CD8-positive, alpha-beta memory T cell (primary cell): ENCODE data around the gene POU6F2. TPM values are rescaled to one million over a fixed set of nuclear protein-coding genes. Genes with fewer than 3 reads are reported as not detected.
"Not testable (repeated sequence)": the region's sequence is repeated elsewhere in the genome, so short reads cannot be mapped to it uniquely, and the experiment has no call there.

Experiments used
- CTCF ChIA-PET: fragments of 350-600 bp; sonication (Branson Sonifier 250); formaldehyde crosslinking; loops from one replicate; lab custom pipeline; 2021; ENCODE audit warnings: antibody characterized with exemption; lab: Charles Lee
- POLR2A ChIA-PET: fragments of 350-600 bp; sonication (Branson Sonifier 250); formaldehyde crosslinking; loops from one replicate; lab custom pipeline; 2021; ENCODE audit warnings: antibody characterized with exemption; lab: Charles Lee
- DNase-seq, 5 donors: peaks; one replicate each; pipeline versions ENCODE4 v3.0.0 to v3.0.0-alpha.2; 2020 to 2022; ENCODE audit warnings: mixed read lengths in 1 of 5
- H3K27ac ChIP-seq: one replicate; pipeline ENCODE4 v1.7.0; 2013; ENCODE audit warnings: low read depth, mild to moderate bottlenecking, low read length, moderate library complexity
- H3K27me3 ChIP-seq: 2 replicates; pipeline ENCODE4 v1.7.0; 2013; ENCODE audit warnings: low read length, mild to moderate bottlenecking; ENCODE audit not compliant: insufficient read depth, poor library complexity, severe bottlenecking
- H3K36me3 ChIP-seq: 2 replicates; pipeline ENCODE4 v1.7.0; 2013; ENCODE audit warnings: mild to moderate bottlenecking, low read length, moderate library complexity; ENCODE audit not compliant: insufficient read depth
- H3K4me1 ChIP-seq: 2 replicates; pipeline ENCODE4 v1.7.0; 2013; ENCODE audit warnings: mild to moderate bottlenecking, low read length, moderate library complexity; ENCODE audit not compliant: insufficient read depth
- H3K4me3 ChIP-seq: 2 replicates; pipeline ENCODE4 v1.7.0; 2013; ENCODE audit warnings: mild to moderate bottlenecking, low read length
- H3K9me3 ChIP-seq: 2 replicates; pipeline ENCODE4 v1.7.0; 2013; ENCODE audit warnings: mild to moderate bottlenecking, low read length
- H3K27ac Mint-ChIP-seq, 8 donors: one replicate each; pipeline ENCODE4 v1.8.0; 2020 to 2021; ENCODE audit warnings: mixed read lengths in 8 of 8, mild to moderate bottlenecking in 6 of 8, inconsistent platforms in 3 of 8, moderate library complexity in 3 of 8
- H3K27me3 Mint-ChIP-seq, 2 donors: one replicate each; pipeline ENCODE4 v1.8.0; 2020 to 2021; ENCODE audit warnings: mixed read lengths in 2 of 2, mild to moderate bottlenecking in 1 of 2, moderate library complexity in 1 of 2
- H3K36me3 Mint-ChIP-seq, 3 donors: one replicate each; pipeline ENCODE4 v1.8.0; 2020 to 2021; ENCODE audit warnings: mixed read lengths in 3 of 3, inconsistent platforms in 1 of 3, mild to moderate bottlenecking in 1 of 3
- H3K4me1 Mint-ChIP-seq, 3 donors: one replicate each; pipeline ENCODE4 v1.8.0; 2020 to 2021; ENCODE audit warnings: mixed read lengths in 3 of 3, inconsistent platforms in 1 of 3, mild to moderate bottlenecking in 1 of 3
- H3K4me3 Mint-ChIP-seq, 7 donors: one replicate each; pipeline ENCODE4 v1.8.0; 2020 to 2021; ENCODE audit warnings: mixed read lengths in 7 of 7, mild to moderate bottlenecking in 6 of 7, moderate library complexity in 4 of 7, inconsistent platforms in 2 of 7
- H3K9me3 Mint-ChIP-seq, 5 donors: one replicate each; pipeline ENCODE4 v1.8.0; 2020 to 2022; ENCODE audit warnings: mixed read lengths in 5 of 5, mild to moderate bottlenecking in 3 of 5, moderate library complexity in 2 of 5, inconsistent platforms in 1 of 5
- polyA plus RNA-seq: library from polyadenylated mRNA; unstranded; fragments of 300-500 nt; fragmentation: Illumina TruSeq; gene quantifications from one replicate; pipeline ENCODE4 v1.2.3, GENCODE V29; 2021
- total RNA-seq, 2 experiments: library from RNA; stranded (reverse); gene quantifications; one replicate each; pipeline ENCODE4 v1.2.3, GENCODE V29; 2021

The POU6F2 gene
- total and polyA plus RNA-seq, 3 experiments from 2014 or later: not detected

DNA sequence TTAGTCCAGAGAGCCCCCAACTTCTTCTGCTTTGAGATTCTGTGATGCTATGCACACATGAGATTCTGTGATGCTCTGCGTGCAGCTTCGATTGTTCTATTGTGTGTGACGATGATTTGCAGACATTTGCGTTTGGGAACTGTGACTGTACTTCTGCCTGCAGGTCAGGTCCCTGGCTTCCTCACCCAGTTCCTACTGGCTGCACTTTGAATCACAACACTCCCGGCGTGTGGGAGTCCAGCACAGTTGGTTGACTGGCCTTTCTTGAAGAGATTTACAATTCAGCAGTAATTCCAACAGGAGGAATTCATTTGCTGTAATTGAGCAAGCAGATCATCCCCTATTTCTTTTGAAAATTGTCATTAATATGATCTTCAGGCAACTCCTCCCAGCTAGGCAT, 336.3 kb downstream of the POU6F2 start:
- H3K36me3 Mint-ChIP-seq: no peaks in the 10 kb centered on the region
- H3K27me3 ChIP-seq: no peaks in the 10 kb centered on the region
- no peak overlapping the region for H3K27ac ChIP-seq
- peaks cover 0 to 1% of the 10 kb centered on the region in 2 donors for H3K27me3 Mint-ChIP-seq
- ChIA-PET CTCF (no interaction called here), POLR2A (no interaction called here)
- no peak overlapping the region for H3K27ac Mint-ChIP-seq
- no peaks in the 10 kb centered on the region for H3K4me1 Mint-ChIP-seq
- no peak for DNase-seq
- peaks cover 0 to 2% (median 0%) of the 10 kb centered on the region in 5 donors for H3K9me3 Mint-ChIP-seq
- no peak overlapping the region for H3K4me3 ChIP-seq
- H3K4me3 Mint-ChIP-seq: no peak overlapping the region
- H3K9me3 ChIP-seq: no peaks in the 10 kb centered on the region
- H3K4me1 ChIP-seq: no peaks in the 10 kb centered on the region
- H3K36me3 ChIP-seq: no peaks in the 10 kb centered on the region

DNA sequence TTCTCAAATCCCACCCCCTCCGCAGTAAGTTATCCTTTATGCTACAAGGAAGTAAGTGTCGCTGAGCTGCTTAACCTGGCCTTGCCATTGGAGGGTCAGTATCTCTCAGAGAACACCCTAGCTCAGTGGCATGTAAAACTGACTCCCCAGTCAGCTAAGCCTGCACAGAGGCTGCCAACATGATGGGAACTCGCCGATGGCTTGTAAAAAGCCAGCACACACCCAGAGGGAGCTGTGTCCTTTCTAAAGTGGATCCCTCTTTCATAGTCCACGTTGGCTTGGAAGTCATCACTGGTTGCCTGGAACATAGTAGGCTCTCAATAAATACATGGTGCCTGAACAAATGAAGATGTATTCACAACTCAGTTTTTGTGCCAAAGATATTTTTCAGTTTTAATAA, 339.4 kb downstream of the POU6F2 start:
- H3K27me3 Mint-ChIP-seq: peaks cover 0 to 5% of the 10 kb centered on the region in 2 donors
- CTCF ChIA-PET: no interaction called here
- no peaks in the 10 kb centered on the region for H3K36me3 ChIP-seq
- no peaks in the 10 kb centered on the region for H3K27me3 ChIP-seq
- H3K9me3 ChIP-seq: no peaks in the 10 kb centered on the region
- H3K4me3 Mint-ChIP-seq: no peak overlapping the region
- no peaks in the 10 kb centered on the region for H3K36me3 Mint-ChIP-seq
- H3K4me1 ChIP-seq: no peaks in the 10 kb centered on the region
- POLR2A ChIA-PET: no interaction called here
- H3K27ac Mint-ChIP-seq: no peak overlapping the region
- no peak overlapping the region for H3K27ac ChIP-seq
- H3K4me1 Mint-ChIP-seq: no peaks in the 10 kb centered on the region
- DNase-seq: no peak
- H3K4me3 ChIP-seq: no peak overlapping the region
- H3K9me3 Mint-ChIP-seq: peaks cover 0 to 2% (median 0%) of the 10 kb centered on the region in 5 donors

DNA sequence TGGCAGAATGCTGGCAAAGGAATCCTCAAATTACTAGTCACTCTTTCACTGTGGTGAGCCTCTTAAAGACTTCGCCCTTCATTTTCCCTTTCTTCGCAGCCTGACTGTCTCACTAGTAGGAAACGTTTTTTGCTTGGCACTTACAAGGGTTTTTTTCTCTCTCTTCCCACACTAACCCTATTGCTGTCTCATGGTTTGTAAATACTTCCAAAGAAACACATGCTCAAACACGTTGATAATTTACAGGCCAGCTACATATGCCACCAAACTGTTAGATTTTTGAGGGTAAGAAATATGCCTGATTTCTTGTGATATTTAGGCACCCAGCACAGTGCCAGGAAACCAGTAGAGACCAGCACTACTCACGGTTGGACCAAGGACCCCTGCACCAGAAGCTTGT, 340.2 kb downstream of the POU6F2 start:
- Mint-ChIP-seq H3K27ac (no peak overlapping the region), H3K4me1 (no peaks in the 10 kb centered on the region)

GRCh38 chr7:39321245-39321644, 343.5 kb downstream of the POU6F2 start:
- no peaks in the 10 kb centered on the region for H3K36me3 ChIP-seq
- no peak for DNase-seq
- Mint-ChIP-seq H3K4me3 (no peak overlapping the region), H3K36me3 (no peaks in the 10 kb centered on the region), H3K27me3 (peaks cover 0 to 4% of the 10 kb centered on the region in 2 donors), H3K27ac (no peak overlapping the region), H3K9me3 (peaks cover 0 to 2% (median 0%) of the 10 kb centered on the region in 5 donors), H3K4me1 (no peaks in the 10 kb centered on the region)
- H3K9me3 ChIP-seq: no peaks in the 10 kb centered on the region
- no peak overlapping the region for H3K27ac ChIP-seq
- ChIA-PET CTCF (no interaction called here), POLR2A (no interaction called here)
- H3K4me1 ChIP-seq: no peaks in the 10 kb centered on the region
- no peaks in the 10 kb centered on the region for H3K27me3 ChIP-seq
- H3K4me3 ChIP-seq: no peak overlapping the region

More for the DNA sequence above, 340.2 kb downstream of the POU6F2 start:
- Histone ChIP-seq H3K36me3 (no peaks in the 10 kb centered on the region), H3K27me3 (no peaks in the 10 kb centered on the region), H3K27ac (no peak overlapping the region), H3K9me3 (no peaks in the 10 kb centered on the region), H3K4me3 (no peak overlapping the region), H3K4me1 (no peaks in the 10 kb centered on the region)
- ChIA-PET POLR2A (no interaction called here), CTCF (no interaction called here)
- no peak overlapping the region for H3K4me3 Mint-ChIP-seq
- peaks cover 0 to 2% (median 0%) of the 10 kb centered on the region in 5 donors for H3K9me3 Mint-ChIP-seq
- H3K27me3 Mint-ChIP-seq: peaks cover 0 to 6% of the 10 kb centered on the region in 2 donors
- DNase-seq: no peak
- no peaks in the 10 kb centered on the region for H3K36me3 Mint-ChIP-seq

DNA sequence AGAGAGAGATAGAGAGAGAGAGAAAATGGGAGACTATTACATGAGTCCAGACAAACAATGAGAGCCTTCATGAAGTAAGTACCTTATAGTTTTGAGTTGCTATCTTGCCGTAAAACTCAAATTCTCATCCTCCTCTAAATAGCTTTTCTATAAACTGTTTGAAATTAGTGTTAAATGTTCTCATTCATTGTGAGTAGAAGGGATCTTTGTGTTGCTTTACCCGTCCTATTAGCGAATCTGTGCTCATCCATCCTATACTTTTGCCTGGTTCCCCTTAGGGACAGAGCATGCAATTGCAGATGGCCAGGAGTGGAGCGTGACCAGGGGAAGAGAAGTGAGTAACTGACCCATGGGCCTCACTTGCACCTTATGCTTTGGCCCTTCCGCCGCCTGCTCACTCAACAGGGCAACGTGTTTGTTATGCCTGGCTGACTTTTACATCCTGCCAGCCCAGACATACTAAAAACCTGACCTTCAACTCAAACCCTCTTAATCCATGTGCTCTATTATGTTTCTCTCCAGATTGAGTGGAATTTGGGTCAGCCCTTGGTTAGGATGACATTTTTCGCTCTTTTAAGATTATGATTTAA, 344.3 kb downstream of the POU6F2 start:
- Mint-ChIP-seq H3K4me3 (no peak overlapping the region), H3K27ac (no peak overlapping the region), H3K4me1 (no peaks in the 10 kb centered on the region), H3K9me3 (peaks cover 0 to 2% (median 0%) of the 10 kb centered on the region in 5 donors), H3K27me3 (peaks cover 0 to 4% of the 10 kb centered on the region in 2 donors), H3K36me3 (no peaks in the 10 kb centered on the region)
- no peak overlapping the region for H3K27ac ChIP-seq
- H3K27me3 ChIP-seq: no peaks in the 10 kb centered on the region
- no peaks in the 10 kb centered on the region for H3K36me3 ChIP-seq
- no peak for DNase-seq
- ChIA-PET CTCF (no interaction called here), POLR2A (no interaction called here)
- H3K4me1 ChIP-seq: no peaks in the 10 kb centered on the region
- H3K9me3 ChIP-seq: no peaks in the 10 kb centered on the region
- no peak overlapping the region for H3K4me3 ChIP-seq

- H3K27ac ChIP-seq: no peak overlapping the region
- Mint-ChIP-seq H3K27me3 (peaks cover 0 to 4% of the 10 kb centered on the region in 2 donors), H3K9me3 (peaks cover 0 to 2% (median 0%) of the 10 kb centered on the region in 5 donors), H3K27ac (no peak overlapping the region), H3K4me1 (no peaks in the 10 kb centered on the region), H3K4me3 (no peak overlapping the region), H3K36me3 (no peaks in the 10 kb centered on the region)
- DNase-seq: no peak
- no peaks in the 10 kb centered on the region for H3K9me3 ChIP-seq
- H3K4me1 ChIP-seq: no peaks in the 10 kb centered on the region
- ChIA-PET CTCF (no interaction called here), POLR2A (no interaction called here)
- no peaks in the 10 kb centered on the region for H3K27me3 ChIP-seq
- H3K36me3 ChIP-seq: no peaks in the 10 kb centered on the region
- no peak overlapping the region for H3K4me3 ChIP-seq
These were observed 346.5 kb downstream of the POU6F2 start for GRCh38 chr7:39324139-39324760.

DNA sequence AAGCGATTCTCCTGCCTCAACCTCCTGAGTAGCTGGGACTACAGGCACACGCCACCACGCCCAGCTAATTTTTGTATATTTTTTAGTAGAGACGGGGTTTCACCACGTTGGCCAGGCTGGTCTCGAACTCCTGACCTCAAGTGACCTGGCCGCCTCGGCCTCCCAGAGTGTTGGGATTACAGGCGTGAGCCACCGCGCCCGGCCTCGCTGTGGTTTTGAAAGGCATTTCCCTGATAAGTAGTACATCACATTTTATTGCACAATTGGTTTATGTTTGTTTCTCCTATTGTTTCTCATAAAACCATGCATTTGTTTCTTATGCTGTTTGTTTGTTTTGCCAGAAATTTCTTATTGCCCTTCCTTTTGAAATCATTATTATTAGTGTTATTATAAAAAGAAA, 353.9 kb downstream of the POU6F2 start:
- H3K27ac ChIP-seq, DNase-seq, POLR2A ChIA-PET, H3K27ac Mint-ChIP-seq, CTCF ChIA-PET, H3K27me3 ChIP-seq, H3K4me1 Mint-ChIP-seq, H3K4me3 Mint-ChIP-seq, H3K36me3 ChIP-seq, H3K4me3 ChIP-seq, H3K9me3 Mint-ChIP-seq, H3K9me3 ChIP-seq, H3K27me3 Mint-ChIP-seq, H3K4me1 ChIP-seq, H3K36me3 Mint-ChIP-seq: not testable (repeated sequence)

DNA sequence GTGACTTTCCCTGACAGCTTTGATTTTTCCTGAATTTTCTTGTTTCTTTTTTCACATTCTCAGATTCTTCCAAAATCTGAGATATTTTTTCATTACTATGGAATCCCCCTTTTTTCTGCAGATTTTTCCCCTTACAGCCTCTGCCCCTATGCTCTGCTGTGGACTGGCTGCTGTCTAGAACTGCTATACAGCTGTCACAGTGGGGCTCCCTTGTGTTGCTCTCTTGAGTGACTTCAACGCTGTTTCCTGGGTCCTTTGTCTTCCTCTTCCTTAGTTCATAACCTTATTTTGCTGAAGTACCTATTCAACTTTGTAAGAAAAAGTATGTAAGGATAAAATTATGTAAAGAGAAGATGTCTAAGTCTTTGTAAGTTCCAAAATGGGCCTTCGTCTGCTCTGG, 354.4 kb downstream of the POU6F2 start:
- DNase-seq: no peak
- no peaks in the 10 kb centered on the region for H3K9me3 ChIP-seq
- POLR2A ChIA-PET: no interaction called here
- Mint-ChIP-seq H3K4me3 (no peak overlapping the region), H3K36me3 (no peaks in the 10 kb centered on the region), H3K27me3 (peaks cover 1 to 6% of the 10 kb centered on the region in 2 donors), H3K9me3 (peaks cover 0 to 3% (median 0%) of the 10 kb centered on the region in 5 donors), H3K4me1 (no peaks in the 10 kb centered on the region), H3K27ac (no peak overlapping the region)
- no peaks in the 10 kb centered on the region for H3K4me1 ChIP-seq
- no peak overlapping the region for H3K27ac ChIP-seq
- H3K4me3 ChIP-seq: no peak overlapping the region
- no peaks in the 10 kb centered on the region for H3K27me3 ChIP-seq
- H3K36me3 ChIP-seq: no peaks in the 10 kb centered on the region
- CTCF ChIA-PET: no interaction called here
